Ascending aorta (tissue), 2 donors: ENCODE results near the gene TATDN3. TPM values are rescaled to one million over a fixed set of nuclear protein-coding genes. Genes with fewer than 3 reads are reported as not detected.

Experiments used
- DNase-seq, 2 donors: peaks; one replicate each; pipeline ENCODE4 v3.0.0-alpha.2; 2019; ENCODE audit warnings: low spot score in 2 of 2
- H3K27ac ChIP-seq, 2 donors: fragments of 200-600 bp; sonication (generic); one replicate each; pipeline ENCODE4 v1.5.1; 2016 to 2017; ENCODE audit warnings: mild to moderate bottlenecking in 1 of 2
- H3K27me3 ChIP-seq: fragments of 200-600 bp; sonication (generic); one replicate; pipeline ENCODE4 v1.5.1; 2017
- H3K36me3 ChIP-seq, 2 donors: fragments of 200-600 bp; sonication (generic); one replicate each; pipeline ENCODE4 v1.5.1; 2016
- H3K4me1 ChIP-seq, 2 donors: fragments of 200-600 bp; sonication (generic); one replicate each; pipeline ENCODE4 v1.5.1; 2016 to 2017; ENCODE audit warnings: mild to moderate bottlenecking in 1 of 2
- H3K4me3 ChIP-seq, 2 donors: fragments of 200-600 bp; sonication (generic); one replicate each; pipeline ENCODE4 v1.5.1; 2016 to 2017; ENCODE audit warnings: mild to moderate bottlenecking in 1 of 2
- H3K9me3 ChIP-seq, 2 donors: fragments of 200-600 bp; sonication (generic); one replicate each; pipeline ENCODE4 v1.5.1; 2016
- CTCF ChIP-seq, 3 experiments: fragments of 200-600 bp in 2 of 3; fragments of 450-650 bp in 1 of 3; sonication (generic) in 2 of 3; IDR thresholded peaks; one replicate each; pipeline ENCODE4 v1.5.1; 2016 to 2019; ENCODE audit warnings: antibody characterized with exemption in 3 of 3, mild to moderate bottlenecking in 1 of 3, moderate library complexity in 1 of 3
- intact Hi-C: fragments of 100-400 bp; cut with DNase I; formaldehyde crosslinking; loops from one replicate; pipeline ENCODE4 v1.15.1; 2023
- total RNA-seq: library from RNA; depleted of rRNA; stranded (reverse); fragments of >200 nt; gene quantifications from one replicate; pipeline ENCODE4 v1.1.0, GENCODE V29; 2016

TATDN3 gene
- total RNA-seq, 1 donor from 2014 or later, result 2.7 TPM

DNA sequence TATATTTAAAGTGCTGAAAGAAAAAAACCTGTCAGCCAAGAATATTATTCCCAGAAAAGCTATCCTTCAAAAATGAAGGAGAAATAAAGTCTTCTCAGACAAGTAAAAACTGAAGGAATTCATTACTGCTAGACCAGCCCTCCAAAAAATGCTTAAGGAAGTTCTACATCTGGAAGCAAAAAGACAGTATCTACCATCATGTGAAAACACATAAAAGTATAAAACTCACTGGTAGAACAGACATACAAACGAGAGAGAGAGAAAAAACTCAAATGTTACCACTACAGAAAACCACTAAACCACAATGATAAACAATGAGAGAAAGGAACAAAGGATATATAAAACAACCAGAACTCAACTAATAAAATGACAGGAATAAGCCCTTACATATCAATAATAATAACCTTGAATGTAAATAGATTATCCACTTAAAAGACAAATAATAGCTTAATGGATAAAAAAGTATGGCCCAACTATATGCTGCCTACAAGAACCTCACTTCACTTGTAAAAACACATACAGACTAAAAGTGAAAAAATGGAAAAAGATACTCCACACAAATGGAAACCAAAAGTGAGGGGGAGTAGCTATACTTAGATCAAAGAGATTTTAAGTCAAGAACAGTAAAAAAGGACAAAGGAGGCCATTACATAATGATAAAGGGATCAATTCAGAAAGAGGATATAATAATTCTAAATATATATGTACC, 22.1 kb upstream of the TATDN3 start:
- Histone ChIP-seq H3K4me1 (no peaks in the 10 kb centered on the region), H3K4me3 (no peak overlapping the region), H3K9me3 (peaks cover 15 to 27% of the 10 kb centered on the region in 2 donors), H3K36me3 (peaks cover 6 to 18% of the 10 kb centered on the region in 2 donors), H3K27ac (no peak overlapping the region), H3K27me3 (no peaks in the 10 kb centered on the region)
- no peak for TF ChIP-seq CTCF (IDR thresholded peaks at IDR 0.05)
- intact Hi-C loops, result no loop called here
- no peak for DNase-seq

DNA sequence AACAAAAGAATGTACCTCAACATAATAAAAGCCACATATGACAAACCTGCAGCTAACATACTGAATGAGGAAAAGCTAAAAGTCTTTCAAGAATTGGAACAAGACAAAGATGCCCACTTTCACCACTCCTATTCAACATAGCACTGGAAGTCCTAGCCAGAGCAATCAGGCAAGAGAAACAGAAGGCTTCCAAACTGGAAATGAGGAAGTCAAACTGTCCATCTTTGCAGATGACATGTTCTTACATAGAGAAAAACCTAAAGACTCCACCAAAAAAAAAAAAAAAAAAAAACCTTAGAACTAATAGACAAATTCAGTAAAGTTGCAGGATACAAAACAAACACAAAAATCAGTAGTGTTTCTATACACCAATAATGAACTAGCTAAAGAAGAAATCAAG, 20.4 kb upstream of the TATDN3 start:
- H3K36me3 ChIP-seq, result peaks cover 6 to 23% of the 10 kb centered on the region in 2 donors
- H3K4me3 ChIP-seq, result no peak overlapping the region
- no peak overlapping the region for H3K27ac ChIP-seq
- H3K9me3 ChIP-seq, result peaks cover 15 to 27% of the 10 kb centered on the region in 2 donors
- intact Hi-C loops, result no loop called here
- TF ChIP-seq CTCF (IDR thresholded peaks at IDR 0.05), result no peak
- H3K4me1 ChIP-seq, result no peaks in the 10 kb centered on the region
- no peaks in the 10 kb centered on the region for H3K27me3 ChIP-seq
- DNase-seq, result no peak

- Histone ChIP-seq H3K9me3 (peaks cover 15 to 27% of the 10 kb centered on the region in 2 donors), H3K36me3 (peaks cover 6 to 25% of the 10 kb centered on the region in 2 donors), H3K4me1 (no peaks in the 10 kb centered on the region), H3K4me3 (no peak overlapping the region), H3K27ac (no peak overlapping the region), H3K27me3 (no peaks in the 10 kb centered on the region)
- DNase-seq, result no peak
- no peak for TF ChIP-seq CTCF (IDR thresholded peaks at IDR 0.05)
- intact Hi-C loops, result no loop called here
Measured at GRCh38 chr1:212773011-212773410, 18.7 kb upstream of the TATDN3 start.

GRCh38 chr1:212774584-212774983, 17.1 kb upstream of the TATDN3 start:
- intact Hi-C loops, result no loop called here
- TF ChIP-seq CTCF (IDR thresholded peaks at IDR 0.05), result no peak
- Histone ChIP-seq H3K4me1 (no peaks in the 10 kb centered on the region), H3K9me3 (peaks cover 4 to 15% of the 10 kb centered on the region in 2 donors), H3K27ac (no peak overlapping the region), H3K27me3 (no peaks in the 10 kb centered on the region), H3K4me3 (no peak overlapping the region), H3K36me3 (peaks cover 6 to 19% of the 10 kb centered on the region in 2 donors)
- no peak for DNase-seq

GRCh38 chr1:212775241-212775640, 16.5 kb upstream of the TATDN3 start:
- H3K4me1 ChIP-seq, result no peaks in the 10 kb centered on the region
- H3K9me3 ChIP-seq, result peaks cover 0 to 9% of the 10 kb centered on the region in 2 donors
- H3K36me3 ChIP-seq, result peaks cover 6 to 19% of the 10 kb centered on the region in 2 donors
- no peak overlapping the region for H3K27ac ChIP-seq
- TF ChIP-seq CTCF (IDR thresholded peaks at IDR 0.05), result no peak
- intact Hi-C loops, result no loop called here
- DNase-seq, result no peak
- no peaks in the 10 kb centered on the region for H3K27me3 ChIP-seq
- H3K4me3 ChIP-seq, result no peak overlapping the region
